HEK293 (cell line): ENCODE results near the gene ATOH8.

Source experiments
- CTCF ChIA-PET: fragments of 350-600 bp; formaldehyde crosslinking; extraction: SDS; loops from one replicate; lab custom pipeline; 2021; ENCODE audit warnings: antibody characterized with exemption; lab: Yijun Ruan, JAX
- POLR2A ChIA-PET: fragments of 300-600 bp; formaldehyde crosslinking; extraction: SDS; loops from one replicate; lab custom pipeline; 2020; ENCODE audit warnings: antibody characterized with exemption, inconsistent platforms; lab: Yijun Ruan, JAX
- H3K27ac ChIP-seq: fragments of 200-500 bp; sonication (Bioruptor generic); 2 replicates; pipeline ENCODE4 v1.5.1; 2014; ENCODE audit warnings: low read depth, low read length, control low read depth, inconsistent platforms; ENCODE audit errors: extremely low read depth
- H3K36me3 ChIP-seq, 2 experiments: fragments of 200-500 bp in 1 of 2; sonication (Bioruptor generic) in 1 of 2; 1 replicate in 1 of 2; 2 replicates in 1 of 2; pipeline ENCODE4 v1.5.1; 2014 to 2017; ENCODE audit warnings: inconsistent platforms in 2 of 2, low read length in 2 of 2; ENCODE audit not compliant: control insufficient read depth in 2 of 2, insufficient read depth in 1 of 2
- H3K4me1 ChIP-seq: fragments of 200-500 bp; sonication (Bioruptor generic); 2 replicates; pipeline ENCODE4 v1.5.1; 2014; ENCODE audit warnings: mild to moderate bottlenecking, low read length, inconsistent platforms; ENCODE audit not compliant: control insufficient read depth, insufficient read depth
- H3K4me3 ChIP-seq: 2 replicates; pipeline ENCODE4 v1.5.1; 2011; ENCODE audit warnings: low read depth, mild to moderate bottlenecking, control low read depth, low read length, moderate library complexity
- H3K9me3 ChIP-seq: fragments of 200-500 bp; sonication (Bioruptor generic); 2 replicates; pipeline ENCODE4 v1.5.1; 2014; ENCODE audit warnings: low read depth, low read length, inconsistent platforms; ENCODE audit not compliant: control insufficient read depth, insufficient read depth
- AEBP2 ChIP-seq: fragments of 450-650 bp; formaldehyde crosslinking; IDR thresholded peaks from 2 replicates; pipeline ENCODE4 v1.5.1; 2016; ENCODE audit warnings: missing biosample characterization, missing genetic modification characterization, borderline replicate concordance
- ATF2 ChIP-seq: fragments of 450-650 bp; formaldehyde crosslinking; IDR thresholded peaks from 2 replicates; pipeline ENCODE4 v1.5.1; 2016; ENCODE audit warnings: missing biosample characterization, missing genetic modification characterization, low read depth
- GLIS1 ChIP-seq: fragments of 450-650 bp; formaldehyde crosslinking; IDR thresholded peaks from 2 replicates; pipeline ENCODE4 v1.5.1; 2016; ENCODE audit warnings: missing biosample characterization, missing genetic modification characterization
- KLF17 ChIP-seq: fragments of 450-650 bp; formaldehyde crosslinking; IDR thresholded peaks from 2 replicates; pipeline ENCODE4 v1.5.1; 2016; ENCODE audit warnings: missing biosample characterization, missing genetic modification characterization
- PRDM1 ChIP-seq: fragments of 450-650 bp; formaldehyde crosslinking; IDR thresholded peaks from 2 replicates; pipeline ENCODE4; 2016; ENCODE audit warnings: missing biosample characterization, missing genetic modification characterization
- SP3 ChIP-seq: fragments of 450-650 bp; formaldehyde crosslinking; IDR thresholded peaks from 2 replicates; pipeline ENCODE4 v1.5.1; 2016; ENCODE audit warnings: missing biosample characterization, missing genetic modification characterization
- TRIM28 ChIP-seq: IDR thresholded peaks from 2 replicates; pipeline ENCODE4 v1.6.1; 2011; ENCODE audit warnings: low read length, control low read depth, borderline replicate concordance
- ZNF114 ChIP-seq: fragments of 450-650 bp; formaldehyde crosslinking; IDR thresholded peaks from 2 replicates; pipeline ENCODE4 v1.5.0; 2017; ENCODE audit warnings: missing biosample characterization, missing genetic modification characterization
- ZNF138 ChIP-seq: fragments of 450-650 bp; formaldehyde crosslinking; IDR thresholded peaks from 2 replicates; pipeline ENCODE4 v1.5.1; 2016; ENCODE audit warnings: missing biosample characterization, missing genetic modification characterization, borderline replicate concordance
- ZNF140 ChIP-seq: fragments of 450-650 bp; formaldehyde crosslinking; IDR thresholded peaks from 2 replicates; pipeline ENCODE4 v1.5.1; 2016; ENCODE audit warnings: missing biosample characterization, missing genetic modification characterization
- ZNF174 ChIP-seq: fragments of 450-650 bp; formaldehyde crosslinking; IDR thresholded peaks from 2 replicates; pipeline ENCODE4 v1.5.0; 2017; ENCODE audit warnings: missing biosample characterization, mild to moderate bottlenecking, missing genetic modification characterization
- ZNF175 ChIP-seq: fragments of 450-650 bp; formaldehyde crosslinking; IDR thresholded peaks from 2 replicates; pipeline ENCODE4 v1.5.1; 2016; ENCODE audit warnings: missing biosample characterization, missing genetic modification characterization
- ZNF18 ChIP-seq: fragments of 450-650 bp; formaldehyde crosslinking; IDR thresholded peaks from 2 replicates; pipeline ENCODE4 v1.5.1; 2016; ENCODE audit warnings: missing biosample characterization, missing genetic modification characterization
- ZNF350 ChIP-seq: fragments of 450-650 bp; formaldehyde crosslinking; IDR thresholded peaks from 2 replicates; pipeline ENCODE4 v1.5.0; 2017; ENCODE audit warnings: missing biosample characterization, mild to moderate bottlenecking, missing genetic modification characterization
- ZNF366 ChIP-seq: fragments of 450-650 bp; formaldehyde crosslinking; conservative IDR thresholded peaks from 2 replicates; pipeline ENCODE4 v1.5.1; 2016; ENCODE audit warnings: missing biosample characterization, missing genetic modification characterization
- ZNF449 ChIP-seq: fragments of 450-650 bp; formaldehyde crosslinking; IDR thresholded peaks from 2 replicates; pipeline ENCODE4 v1.5.1; 2017; ENCODE audit warnings: missing biosample characterization, mild to moderate bottlenecking, missing genetic modification characterization, moderate library complexity
- ZNF513 ChIP-seq: fragments of 450-650 bp; IDR thresholded peaks from 2 replicates; pipeline ENCODE4 v1.5.1; 2018; ENCODE audit warnings: missing biosample characterization, missing genetic modification characterization
- ZNF549 ChIP-seq: fragments of 450-650 bp; IDR thresholded peaks from 2 replicates; pipeline ENCODE4 v1.5.1; 2018; ENCODE audit warnings: missing biosample characterization, missing genetic modification characterization, mild to moderate bottlenecking, inconsistent platforms, moderate library complexity
- ZNF561 ChIP-seq: fragments of 450-650 bp; IDR thresholded peaks from 2 replicates; pipeline ENCODE4 v1.5.1; 2018; ENCODE audit warnings: missing biosample characterization, missing genetic modification characterization, borderline replicate concordance
- ZNF580 ChIP-seq: fragments of 450-650 bp; formaldehyde crosslinking; IDR thresholded peaks from 2 replicates; pipeline ENCODE4 v1.5.1; 2016; ENCODE audit warnings: missing biosample characterization, missing genetic modification characterization
- ZNF76 ChIP-seq: fragments of 450-650 bp; formaldehyde crosslinking; IDR thresholded peaks from 2 replicates; pipeline ENCODE4; 2016; ENCODE audit warnings: low read depth, missing biosample characterization, missing genetic modification characterization, borderline replicate concordance
- ZNF777 ChIP-seq: fragments of 450-650 bp; formaldehyde crosslinking; IDR thresholded peaks from 2 replicates; pipeline ENCODE4 v1.5.1; 2017; ENCODE audit warnings: missing biosample characterization, missing genetic modification characterization, borderline replicate concordance
- ZSCAN18 ChIP-seq: fragments of 450-650 bp; formaldehyde crosslinking; IDR thresholded peaks from 2 replicates; pipeline ENCODE4 v1.5.1; 2016; ENCODE audit warnings: missing biosample characterization, missing genetic modification characterization

The ATOH8 gene

GRCh38 chr2:85709401-85709811, 44.4 kb upstream of the ATOH8 start:
- Histone ChIP-seq H3K36me3 (no peaks in the 10 kb centered on the region), H3K9me3 (no peaks in the 10 kb centered on the region), H3K27ac (no peak overlapping the region), H3K4me3 (no peak overlapping the region), H3K4me1 (no peaks in the 10 kb centered on the region)
- ChIA-PET POLR2A (no interaction called here), CTCF (interaction anchor here (0.6 to 7.1 kb wide), 14 partner anchors 9 to 390 kb away, joined by 3 to 54 read pairs (median 4); partner anchors contain the start of gene GNLY)
- TF ChIP-seq ZNF140 (tag by site-specific recombination) (no peak), ZNF350 (no peak), ZNF175 (tag by site-specific recombination) (no peak), PRDM1 (tag by site-specific recombination) (no peak), ZSCAN18 (tag by site-specific recombination) (no peak), AEBP2 (tag by site-specific recombination) (no peak), ATF2 (no peak), ZNF513 (tag by site-specific recombination) (0 out of 2 replicates have a peak, but pooled peaks have one; percentile 7), ZNF174 (tag by site-specific recombination) (no peak)

- no peaks in the 10 kb centered on the region for H3K9me3 ChIP-seq
- H3K36me3 ChIP-seq, result no peaks in the 10 kb centered on the region
- no peaks in the 10 kb centered on the region for H3K4me1 ChIP-seq
- no peak overlapping the region for H3K4me3 ChIP-seq
- H3K27ac ChIP-seq, result no peak overlapping the region
- ChIA-PET CTCF (interaction anchor here (1.7 to 2.0 kb wide), 2 partner anchors 9 to 369 kb away, joined by 4 read pairs; no protein-coding TSS in a partner anchor), POLR2A (no interaction called here)
- no peak for TF ChIP-seq ZNF561
- no peak for TF ChIP-seq ZNF76 (tag by site-specific recombination)
- TF ChIP-seq ZNF580, result no peak
- no peak for TF ChIP-seq TRIM28
- no peak for TF ChIP-seq GLIS1
- no peak for TF ChIP-seq ZNF549 (tag by site-specific recombination)
- TF ChIP-seq ZNF366, result no peak
- no peak for TF ChIP-seq SP3 (tag by site-specific recombination)
- TF ChIP-seq KLF17 (tag by site-specific recombination), result no peak
- TF ChIP-seq ZNF18 (tag by site-specific recombination), result no peak
- no peak for TF ChIP-seq ZNF138 (tag by site-specific recombination)
- TF ChIP-seq ZNF777 (tag by site-specific recombination), result no peak
- TF ChIP-seq ZNF114 (tag by site-specific recombination), result no peak
- no peak for TF ChIP-seq ZNF449
These were observed 42.9 kb upstream of the ATOH8 start for GRCh38 chr2:85710687-85711577.
